CD4-positive, CD25-positive, alpha-beta regulatory T cell (primary cell): ENCODE data around the gene FERMT3. TPM values are rescaled to one million over a fixed set of nuclear protein-coding genes. Genes with fewer than 3 reads are reported as not detected.
"Not testable (repeated sequence)": the region's sequence is repeated elsewhere in the genome, so short reads cannot be mapped to it uniquely, and the experiment has no call there.

Experiments used
- ATAC-seq, 2 donors: fragments of 150-1000 bp; cut with Tn5 transposase; one replicate each; pipeline ENCODE4 v1.10.0; 2021; ENCODE audit warnings: low read depth in 2 of 2, moderate number of reproducible peaks in 2 of 2, moderate library complexity in 1 of 2
- DNase-seq, 3 donors: peaks; one replicate each; pipeline versions ENCODE4 v3.0.0 to v3.0.0-alpha.2; 2012 to 2022; ENCODE audit warnings: mixed read lengths in 1 of 3
- H3K27ac ChIP-seq: one replicate; pipeline ENCODE4 v1.7.0; 2013; ENCODE audit warnings: mild to moderate bottlenecking, low read length; ENCODE audit not compliant: insufficient read depth, poor library complexity, severe bottlenecking
- H3K27me3 ChIP-seq: one replicate; pipeline ENCODE4 v1.7.0; 2013; ENCODE audit warnings: low read length; ENCODE audit not compliant: control insufficient read depth, insufficient read depth
- H3K36me3 ChIP-seq: one replicate; pipeline ENCODE4 v1.7.0; 2013; ENCODE audit warnings: mild to moderate bottlenecking, low read length, moderate library complexity; ENCODE audit not compliant: control insufficient read depth, insufficient read depth
- H3K4me1 ChIP-seq: 2 replicates; pipeline ENCODE4 v1.7.0; 2013; ENCODE audit warnings: mild to moderate bottlenecking, low read length; ENCODE audit not compliant: insufficient read depth, control insufficient read depth, poor library complexity, severe bottlenecking
- H3K4me3 ChIP-seq: one replicate; pipeline ENCODE4 v1.7.0; 2013; ENCODE audit warnings: low read depth, mild to moderate bottlenecking, low read length, moderate library complexity
- H3K9me3 ChIP-seq, 2 experiments: 1 replicate in 1 of 2; 2 replicates in 1 of 2; pipeline ENCODE4 v1.7.0; 2013; ENCODE audit warnings: low read length in 2 of 2, mild to moderate bottlenecking in 1 of 2, moderate library complexity in 1 of 2; ENCODE audit not compliant: control insufficient read depth in 2 of 2
- H3K27ac Mint-ChIP-seq, 3 donors: one replicate each; pipeline ENCODE4 v1.8.0; 2020 to 2022; ENCODE audit warnings: mild to moderate bottlenecking in 3 of 3, mixed read lengths in 3 of 3, moderate library complexity in 2 of 3
- H3K27me3 Mint-ChIP-seq: one replicate; pipeline ENCODE4 v1.8.0; 2022; ENCODE audit warnings: mild to moderate bottlenecking, mixed read lengths
- H3K36me3 Mint-ChIP-seq: one replicate; pipeline ENCODE4 v1.8.0; 2020; ENCODE audit warnings: mixed read lengths
- H3K4me1 Mint-ChIP-seq, 4 donors: one replicate each; pipeline ENCODE4 v1.8.0; 2020 to 2022; ENCODE audit warnings: mixed read lengths in 4 of 4, mild to moderate bottlenecking in 1 of 4
- H3K4me3 Mint-ChIP-seq, 4 donors: one replicate each; pipeline ENCODE4 v1.8.0; 2020 to 2022; ENCODE audit warnings: mild to moderate bottlenecking in 4 of 4, mixed read lengths in 4 of 4, moderate library complexity in 3 of 4
- H3K9me3 Mint-ChIP-seq, 7 donors: one replicate each; pipeline ENCODE4 v1.8.0; 2020 to 2022; ENCODE audit warnings: mixed read lengths in 7 of 7, mild to moderate bottlenecking in 3 of 7, moderate library complexity in 2 of 7
- polyA plus RNA-seq, 4 donors: library from polyadenylated mRNA; unstranded; fragments of 300-500 nt; fragmentation: Illumina TruSeq; gene quantifications; one replicate each; pipeline ENCODE4 v1.2.3, GENCODE V29; 2021
- total RNA-seq: library from RNA; stranded (reverse); gene quantifications from one replicate; pipeline ENCODE4 v1.2.3, GENCODE V29; 2022

Gene FERMT3
- 156 TPM for total RNA-seq
- 100 to 1,000 TPM; 151 to 183 (median 175) TPM for polyA plus RNA-seq

DNA sequence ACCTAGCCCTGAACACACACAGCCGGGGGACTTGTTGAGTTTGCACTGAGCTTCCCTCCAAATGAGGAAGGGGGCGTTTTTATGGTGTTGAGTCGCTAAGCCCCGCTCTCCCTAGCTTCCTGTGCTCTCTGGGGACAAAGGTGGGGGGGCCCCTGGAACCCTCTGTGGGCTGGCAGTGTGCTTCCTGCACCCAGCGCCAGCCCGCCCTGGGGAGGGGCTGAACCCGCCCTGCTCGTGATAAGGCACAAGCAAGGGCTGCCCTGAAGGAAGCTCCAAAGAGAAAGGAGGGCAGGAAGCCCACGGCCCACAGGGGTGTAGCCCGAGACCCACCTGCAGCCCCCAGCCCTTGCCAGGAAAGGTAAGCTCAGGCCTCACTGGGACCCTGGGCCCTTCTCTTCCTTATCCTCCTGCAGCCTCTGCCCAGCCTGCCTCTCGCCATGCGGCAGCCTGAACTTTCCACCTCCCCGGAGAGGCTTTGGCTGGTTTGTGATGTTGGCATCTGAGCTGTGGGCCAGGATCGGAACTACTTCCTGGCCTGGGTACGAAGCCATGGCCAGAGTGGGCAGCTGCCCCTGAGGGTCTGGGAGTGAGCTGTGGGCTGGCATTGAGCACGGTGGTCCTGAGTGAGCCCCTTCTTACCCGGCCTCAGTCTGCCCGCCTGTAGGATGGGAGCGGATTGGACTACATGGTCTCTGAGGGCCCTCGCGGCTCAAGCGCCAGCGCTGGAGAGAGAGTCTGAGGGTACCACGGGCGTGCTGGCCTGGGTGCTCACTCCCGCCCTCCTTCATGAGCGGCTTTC lies at the start of gene FERMT3:
Gene FERMT3 (plus strand): TSS at position 265 of the 799 bp plus-strand sequence. CDS start 644 bp downstream, outside the sequence.
- DNase-seq = peak; percentile 54 to 93 (median 63)
- Mint-ChIP-seq H3K9me3 (no peaks in the 10 kb centered on the region), H3K27ac (peak within 1 kb of the TSS; percentile 91 to 96 (median 94)), H3K27me3 (no peaks in the 10 kb centered on the region), H3K4me3 (peak within 1 kb of the TSS; percentile 93 to 99 (median 96)), H3K36me3 (peaks cover 19% of the 10 kb centered on the region), H3K4me1 (peaks cover 6 to 60% (median 22%) of the 10 kb centered on the region in 4 donors)
- ATAC-seq = peak; percentile 65
- Histone ChIP-seq H3K4me1 (peaks cover 41% of the 10 kb centered on the region), H3K36me3 (peaks cover 44% of the 10 kb centered on the region), H3K4me3 (peak within 1 kb of the TSS; percentile 84), H3K27ac (peak within 1 kb of the TSS; percentile 85), H3K9me3 (no peaks in the 10 kb centered on the region), H3K27me3 (no peaks in the 10 kb centered on the region)

DNA sequence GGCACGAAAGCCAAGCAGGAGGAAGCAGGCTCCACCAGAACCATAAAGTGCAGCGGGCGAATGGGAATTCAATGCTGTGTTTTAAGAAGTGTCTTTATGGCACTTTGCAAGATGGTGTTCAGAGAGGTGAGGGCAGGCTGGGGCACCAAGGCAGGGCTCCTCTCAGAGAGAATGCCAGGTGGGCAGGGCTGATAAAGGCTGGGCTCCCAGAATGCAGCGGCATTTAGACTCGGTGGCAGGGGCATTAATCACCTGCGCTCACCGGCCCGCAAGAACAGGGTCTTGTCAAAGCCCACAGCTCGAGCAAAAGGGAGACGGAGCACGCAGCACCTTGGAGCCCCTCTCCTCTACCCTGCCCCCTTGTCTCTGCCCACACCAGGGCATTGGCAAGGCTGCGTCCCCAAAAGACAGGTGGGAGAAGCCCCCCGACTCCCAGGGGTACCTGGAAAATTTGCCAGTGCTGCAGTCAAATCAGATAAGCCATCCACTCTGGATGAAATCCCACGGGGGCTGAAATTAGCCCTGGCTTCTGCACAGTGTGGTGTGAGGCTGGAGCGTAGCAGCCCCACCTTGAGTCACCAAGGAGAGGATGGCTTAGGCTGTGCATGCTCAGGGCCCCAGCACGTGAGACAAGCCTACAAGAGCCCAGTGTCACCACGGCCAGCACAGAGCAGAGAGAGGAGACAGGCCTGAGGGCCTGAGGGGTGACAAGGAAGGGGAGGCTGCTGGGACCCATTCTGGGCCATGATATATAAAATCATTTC lies 48.7 kb upstream of the FERMT3 start:
- H3K27ac ChIP-seq = no peak overlapping the region
- Mint-ChIP-seq H3K4me3 (no peak overlapping the region), H3K27ac (no peak overlapping the region), H3K27me3 (no peaks in the 10 kb centered on the region), H3K9me3 (no peaks in the 10 kb centered on the region), H3K4me1 (peaks cover 0 to 2% (median 0%) of the 10 kb centered on the region in 4 donors), H3K36me3 (no peaks in the 10 kb centered on the region)
- peaks cover 2% of the 10 kb centered on the region for H3K4me1 ChIP-seq
- H3K4me3 ChIP-seq = no peak overlapping the region
- no peaks in the 10 kb centered on the region for H3K36me3 ChIP-seq
- DNase-seq (no peak), ATAC-seq (no peak)
- H3K27me3 ChIP-seq = no peaks in the 10 kb centered on the region
- no peaks in the 10 kb centered on the region for H3K9me3 ChIP-seq

DNA sequence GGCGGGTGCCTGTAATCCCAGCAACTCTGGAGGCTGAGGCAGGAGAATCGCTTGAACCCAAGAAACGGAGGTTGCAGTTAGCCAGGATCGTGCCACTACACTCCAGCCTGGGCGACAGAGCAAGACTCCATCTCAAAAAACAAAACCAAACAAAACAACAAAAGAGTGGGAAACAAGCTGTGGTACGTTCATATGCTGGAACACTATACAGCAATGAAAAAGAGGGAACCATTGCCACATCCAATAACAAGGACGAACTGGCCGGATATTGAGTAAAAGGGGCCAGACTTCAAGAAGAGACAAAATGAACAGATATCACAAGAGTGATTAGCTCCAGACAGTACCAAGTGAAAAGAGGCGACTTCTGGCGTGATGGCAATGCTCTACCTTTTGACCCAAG lies 45.5 kb upstream of the FERMT3 start:
- H3K9me3 ChIP-seq = no peaks in the 10 kb centered on the region
- no peaks in the 10 kb centered on the region for H3K27me3 Mint-ChIP-seq
- H3K36me3 Mint-ChIP-seq = no peaks in the 10 kb centered on the region
- peaks cover 10% of the 10 kb centered on the region for H3K4me1 ChIP-seq
- peak overlapping the region in 1 of 3 donors; percentile 66 for H3K27ac Mint-ChIP-seq
- no peaks in the 10 kb centered on the region for H3K36me3 ChIP-seq
- no peak overlapping the region for H3K4me3 ChIP-seq
- no peak overlapping the region for H3K4me3 Mint-ChIP-seq
- peaks cover 0 to 7% (median 5%) of the 10 kb centered on the region in 4 donors for H3K4me1 Mint-ChIP-seq
- H3K27ac ChIP-seq = no peak overlapping the region
- H3K9me3 Mint-ChIP-seq = no peaks in the 10 kb centered on the region
- ATAC-seq (no peak), DNase-seq (no peak)
- no peaks in the 10 kb centered on the region for H3K27me3 ChIP-seq

- H3K4me3 Mint-ChIP-seq = peak overlapping the region in 2 of 4 donors; percentile 27 to 33
- H3K36me3 Mint-ChIP-seq = not testable (repeated sequence)
Observed at GRCh38 chr11:64162769-64163168, 43.8 kb upstream of the FERMT3 start.

DNA sequence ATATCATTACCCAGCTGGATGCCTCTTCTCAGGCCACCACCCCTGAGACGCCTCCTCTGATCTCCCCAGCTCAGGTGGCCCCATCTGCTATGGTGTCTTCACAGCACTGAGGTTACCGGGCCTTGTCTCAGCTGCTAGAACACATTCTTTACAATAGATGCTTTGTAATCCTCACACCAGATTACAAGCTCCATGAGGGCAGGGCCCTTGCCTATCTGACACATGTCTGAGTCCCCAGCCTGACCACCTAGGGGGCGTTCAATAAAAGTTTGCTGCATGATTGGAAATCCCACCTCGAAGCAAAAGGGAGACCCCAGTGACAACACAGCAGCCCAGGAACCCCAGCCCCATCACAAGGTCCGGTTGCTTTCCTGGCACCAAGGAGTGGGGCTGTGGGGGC lies 42.6 kb upstream of the FERMT3 start:
- H3K4me3 Mint-ChIP-seq = peak overlapping the region; percentile 27 to 82 (median 60)
- H3K27ac Mint-ChIP-seq = no peak overlapping the region

More at GRCh38 chr11:64162769-64163168, 43.8 kb upstream of the FERMT3 start:
- H3K9me3 ChIP-seq, H3K27me3 ChIP-seq, H3K27me3 Mint-ChIP-seq, ATAC-seq, DNase-seq, H3K27ac ChIP-seq, H3K4me3 ChIP-seq, H3K36me3 ChIP-seq, H3K9me3 Mint-ChIP-seq, H3K27ac Mint-ChIP-seq: not testable (repeated sequence)
- peaks cover 19% of the 10 kb centered on the region for H3K4me1 ChIP-seq
- H3K4me1 Mint-ChIP-seq = peaks cover 0 to 16% (median 6%) of the 10 kb centered on the region in 4 donors

GRCh38 chr11:64164392-64165312 lies 41.9 kb upstream of the FERMT3 start:
- peak overlapping the region; percentile 27 to 89 (median 82) for H3K4me3 Mint-ChIP-seq

More for the DNA sequence above, 42.6 kb upstream of the FERMT3 start:
- ATAC-seq (no peak), DNase-seq (no peak)
- no peaks in the 10 kb centered on the region for H3K27me3 ChIP-seq
- Mint-ChIP-seq H3K4me1 (peaks cover 0 to 20% (median 7%) of the 10 kb centered on the region in 4 donors), H3K9me3 (no peaks in the 10 kb centered on the region), H3K27me3 (no peaks in the 10 kb centered on the region), H3K36me3 (no peaks in the 10 kb centered on the region)
- H3K4me1 ChIP-seq = peaks cover 19% of the 10 kb centered on the region
- H3K4me3 ChIP-seq = no peak overlapping the region
- H3K9me3 ChIP-seq = no peaks in the 10 kb centered on the region
- H3K27ac ChIP-seq = no peak overlapping the region
- no peaks in the 10 kb centered on the region for H3K36me3 ChIP-seq

DNA sequence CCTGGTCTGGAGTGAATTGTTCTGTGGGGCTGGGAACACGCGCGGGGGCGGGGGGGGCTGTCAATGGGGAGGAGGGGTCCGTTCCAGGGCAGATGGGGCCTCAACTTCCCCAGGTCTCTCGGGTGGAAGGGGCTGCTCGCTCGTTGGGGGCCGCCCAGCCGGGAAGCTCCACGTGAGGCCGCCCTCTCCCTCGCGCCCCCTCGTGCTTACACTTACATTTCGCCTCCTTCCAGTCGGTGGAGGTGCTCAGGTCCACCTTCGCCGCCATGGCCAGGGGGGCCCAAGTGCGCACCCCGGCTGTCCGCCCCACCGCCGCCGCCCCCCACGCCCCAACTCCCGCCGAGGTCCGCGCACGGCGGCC lies 41.1 kb upstream of the FERMT3 start:
- H3K9me3 Mint-ChIP-seq = no peaks in the 10 kb centered on the region
- ATAC-seq = no peak
- Histone ChIP-seq H3K4me1 (peaks cover 19% of the 10 kb centered on the region), H3K4me3 (no peak overlapping the region), H3K27me3 (no peaks in the 10 kb centered on the region), H3K27ac (no peak overlapping the region), H3K36me3 (no peaks in the 10 kb centered on the region), H3K9me3 (no peaks in the 10 kb centered on the region)
- H3K4me3 Mint-ChIP-seq = peak overlapping the region; percentile 27 to 94 (median 86)
- peaks cover 0 to 23% (median 7%) of the 10 kb centered on the region in 4 donors for H3K4me1 Mint-ChIP-seq
- H3K27me3 Mint-ChIP-seq = no peaks in the 10 kb centered on the region
- no peak for DNase-seq
- peaks cover 3% of the 10 kb centered on the region for H3K36me3 Mint-ChIP-seq
- H3K27ac Mint-ChIP-seq = no peak overlapping the region

More at GRCh38 chr11:64164392-64165312, 41.9 kb upstream of the FERMT3 start:
- Histone ChIP-seq H3K9me3 (no peaks in the 10 kb centered on the region), H3K27ac (no peak overlapping the region), H3K4me3 (no peak overlapping the region), H3K27me3 (no peaks in the 10 kb centered on the region), H3K36me3 (no peaks in the 10 kb centered on the region), H3K4me1 (peaks cover 19% of the 10 kb centered on the region)
- peak overlapping the region in 1 of 3 donors; percentile 92 for H3K27ac Mint-ChIP-seq
- H3K4me1 Mint-ChIP-seq = peaks cover 0 to 20% (median 7%) of the 10 kb centered on the region in 4 donors
- H3K27me3 Mint-ChIP-seq = no peaks in the 10 kb centered on the region
- H3K36me3 Mint-ChIP-seq = no peaks in the 10 kb centered on the region
- no peaks in the 10 kb centered on the region for H3K9me3 Mint-ChIP-seq
- no peak for ATAC-seq
- DNase-seq = no peak
